ENCODE measurements around the gene HSD17B8. TPM values are rescaled to one million over a fixed set of nuclear protein-coding genes. Genes with fewer than 3 reads are reported as not detected.

The HSD17B8 gene
- total RNA-seq, 1 donor from 2014 or later: 6.5 TPM

DNA sequence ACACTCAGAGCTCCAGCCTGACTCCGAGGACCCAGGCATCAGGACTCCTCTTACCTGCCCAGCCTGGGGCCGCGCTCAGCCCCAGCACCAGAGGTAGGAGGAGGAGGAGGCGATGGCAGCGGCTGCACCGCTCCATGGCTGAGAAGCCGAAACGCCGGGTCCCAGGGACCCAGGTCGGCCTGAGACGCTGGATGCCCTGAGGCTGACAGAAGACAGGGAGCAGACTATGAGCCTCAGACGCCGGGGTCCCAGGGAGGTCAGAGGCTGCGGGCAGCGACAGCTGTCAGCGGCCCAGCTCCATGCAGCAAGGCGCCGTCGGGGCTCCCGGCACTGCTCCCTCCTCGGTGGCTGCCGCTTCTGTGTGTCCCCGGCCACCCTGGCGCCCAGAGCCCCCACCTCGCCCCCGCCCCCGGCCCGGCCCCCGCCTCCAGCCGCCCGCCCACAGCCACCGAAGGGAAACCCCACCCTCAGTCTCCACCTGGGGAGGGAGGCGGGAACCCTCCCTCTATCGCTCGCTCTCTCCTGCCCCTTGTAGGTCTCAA is 12.3 kb upstream of the HSD17B8 start, which contains the start of gene COL11A2:
TSS of gene COL11A2 (minus strand) at position 363 of the 542 bp plus-strand sequence. CDS start at position 136, 227 bp downstream.
- Mint-ChIP-seq H3K4me1 (ENCODE audit: unreplicated experiment) (peaks cover 11% of the 10 kb centered on the region), H3K36me3 (ENCODE audit: low read depth, unreplicated experiment) (peaks cover 51% of the 10 kb centered on the region), H3K27ac (ENCODE audit: unreplicated experiment) (no peak within 1 kb of the TSS), H3K4me3 (ENCODE audit: unreplicated experiment) (peak within 1 kb of the TSS; percentile 84), H3K27me3 (ENCODE audit: unreplicated experiment) (peaks cover 13% of the 10 kb centered on the region), H3K9me3 (ENCODE audit: unreplicated experiment) (no peaks in the 10 kb centered on the region)
- no peak for DNase-seq (ENCODE audit: low spot score)
- TF ChIP-seq CTCF (IDR thresholded peaks at IDR 0.05; ENCODE audit: unreplicated experiment): no peak

- peaks cover 12% of the 10 kb centered on the region for H3K27me3 Mint-ChIP-seq (ENCODE audit: unreplicated experiment)
- peaks cover 19% of the 10 kb centered on the region for H3K4me1 Mint-ChIP-seq (ENCODE audit: unreplicated experiment)
- no peaks in the 10 kb centered on the region for H3K9me3 Mint-ChIP-seq (ENCODE audit: unreplicated experiment)
- H3K36me3 Mint-ChIP-seq (ENCODE audit: low read depth, unreplicated experiment): peaks cover 53% of the 10 kb centered on the region
- TF ChIP-seq CTCF (IDR thresholded peaks at IDR 0.05; ENCODE audit: unreplicated experiment): no peak
- no peak overlapping the region for H3K27ac Mint-ChIP-seq (ENCODE audit: unreplicated experiment)
- DNase-seq (ENCODE audit: low spot score): no peak
- H3K4me3 Mint-ChIP-seq (ENCODE audit: unreplicated experiment): peak overlapping the region; percentile 80
Observed at GRCh38 chr6:33192671-33193602, 11.5 kb upstream of the HSD17B8 start.

DNA sequence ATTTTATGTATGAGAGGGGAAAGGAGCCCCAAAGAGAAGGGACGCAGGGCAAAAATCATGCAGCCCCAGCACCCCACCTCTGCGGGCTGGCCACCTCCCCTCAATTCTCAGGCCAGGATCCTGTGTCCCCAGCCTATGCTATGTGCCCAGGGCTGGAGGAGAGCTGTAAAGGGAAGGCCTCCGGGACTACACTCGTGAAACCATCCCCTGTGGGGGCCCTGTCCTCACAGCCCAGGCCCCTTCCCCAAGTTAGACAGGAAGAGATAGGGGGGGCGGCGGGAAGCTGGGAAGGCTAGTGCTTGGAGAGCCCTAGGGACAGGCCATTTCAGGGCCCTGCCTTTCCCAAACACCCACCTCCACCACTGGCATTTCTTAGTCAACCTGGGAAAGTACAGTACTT is 10.8 kb upstream of the HSD17B8 start:
- Mint-ChIP-seq H3K4me1 (ENCODE audit: unreplicated experiment) (peaks cover 22% of the 10 kb centered on the region), H3K4me3 (ENCODE audit: unreplicated experiment) (peak overlapping the region; percentile 62), H3K9me3 (ENCODE audit: unreplicated experiment) (no peaks in the 10 kb centered on the region), H3K27me3 (ENCODE audit: unreplicated experiment) (peaks cover 12% of the 10 kb centered on the region), H3K27ac (ENCODE audit: unreplicated experiment) (no peak overlapping the region), H3K36me3 (ENCODE audit: low read depth, unreplicated experiment) (peaks cover 48% of the 10 kb centered on the region)
- TF ChIP-seq CTCF (IDR thresholded peaks at IDR 0.05; ENCODE audit: unreplicated experiment): no peak
- DNase-seq (ENCODE audit: low spot score): no peak

DNA sequence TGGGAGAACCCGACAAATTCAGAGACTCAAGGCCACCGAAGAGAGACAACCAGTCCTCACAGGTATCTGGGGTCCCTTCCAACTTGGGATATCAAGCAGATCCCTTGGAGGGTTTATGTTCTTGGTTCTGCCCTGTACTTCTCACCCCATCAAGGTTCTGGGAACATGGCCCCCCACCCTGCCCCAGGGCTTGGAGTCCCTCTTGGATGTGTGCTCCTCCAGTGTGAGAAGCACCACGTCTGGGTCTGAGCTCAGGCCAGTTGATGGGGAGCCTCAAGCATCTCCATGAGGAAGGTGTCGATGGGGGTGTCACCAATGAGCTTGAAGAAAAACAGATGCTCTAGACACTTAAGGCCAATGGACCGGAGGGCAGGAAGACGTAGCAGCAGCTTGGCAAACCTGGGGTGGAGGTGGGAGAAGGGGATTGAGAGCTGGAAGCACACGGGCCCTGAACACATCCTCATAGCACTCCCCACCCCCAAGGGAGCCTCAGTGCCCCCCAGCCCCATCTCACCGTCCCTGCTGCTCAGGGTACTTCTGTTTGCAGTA is 9.9 kb upstream of the HSD17B8 start:
- H3K36me3 Mint-ChIP-seq (ENCODE audit: low read depth, unreplicated experiment): peaks cover 44% of the 10 kb centered on the region
- peaks cover 17% of the 10 kb centered on the region for H3K27me3 Mint-ChIP-seq (ENCODE audit: unreplicated experiment)
- peaks cover 30% of the 10 kb centered on the region for H3K4me1 Mint-ChIP-seq (ENCODE audit: unreplicated experiment)
- DNase-seq (ENCODE audit: low spot score): no peak
- H3K27ac Mint-ChIP-seq (ENCODE audit: unreplicated experiment): no peak overlapping the region
- H3K9me3 Mint-ChIP-seq (ENCODE audit: unreplicated experiment): no peaks in the 10 kb centered on the region
- no peak for TF ChIP-seq CTCF (IDR thresholded peaks at IDR 0.05; ENCODE audit: unreplicated experiment)
- peak overlapping the region; percentile 62 for H3K4me3 Mint-ChIP-seq (ENCODE audit: unreplicated experiment)
